HG02798 (cell line): ENCODE results near the gene ABR.

ENCODE experiments used
- ATAC-seq: cut with Tn5 transposase; IDR thresholded peaks from one replicate; pipeline ENCODE4 v1.9.1; 2021; ENCODE audit warnings: mild to moderate bottlenecking; ENCODE audit not compliant: unreplicated experiment, poor library complexity

ABR gene

DNA sequence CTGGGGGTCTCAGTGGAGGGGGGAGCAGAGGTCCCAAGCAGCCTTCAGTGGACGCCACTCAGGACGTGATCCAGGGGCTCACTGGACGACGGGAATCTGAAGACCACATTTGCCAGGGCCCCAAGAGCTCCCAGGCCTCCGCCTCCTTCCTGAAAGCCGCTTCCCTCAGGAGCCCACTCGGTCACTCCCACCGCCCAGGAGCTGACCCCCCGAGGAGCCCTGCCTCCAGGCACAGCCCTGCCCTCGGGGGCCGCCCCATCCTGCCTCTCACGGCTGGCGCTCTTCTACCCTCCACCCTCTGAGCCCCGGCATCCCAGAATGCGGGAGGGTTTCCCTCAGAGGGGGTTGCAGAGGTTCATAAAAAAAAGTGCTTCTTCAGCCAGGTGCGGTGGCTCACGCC, 158.6 kb downstream of the ABR start:
- ATAC-seq: no peak

DNA sequence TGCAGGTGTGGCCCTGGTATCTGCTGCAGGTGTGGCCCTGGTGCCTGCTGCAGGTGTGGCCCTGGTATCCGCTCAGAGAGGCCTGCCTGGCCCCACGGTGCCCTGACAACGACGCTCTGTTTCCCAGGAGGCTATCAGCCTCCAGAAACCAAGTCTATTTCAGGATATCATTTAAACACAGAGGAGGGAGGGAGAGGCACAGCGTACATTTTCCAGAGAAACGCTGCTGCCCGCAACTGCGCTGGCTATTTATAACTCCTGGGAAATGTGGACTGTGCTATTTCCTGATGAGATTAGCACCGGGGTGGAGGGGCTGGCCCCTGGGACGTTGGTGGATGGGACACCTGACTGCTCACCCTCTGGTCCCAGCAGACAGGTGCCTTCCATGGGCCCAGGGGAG, 160.3 kb downstream of the ABR start:
- no peak for ATAC-seq

- ATAC-seq: no peak
Measured at GRCh38 chr17:1018547-1018946, 161.2 kb downstream of the ABR start.

- ATAC-seq: no peak
Measured at GRCh38 chr17:1013729-1014090, 166.1 kb downstream of the ABR start.

DNA sequence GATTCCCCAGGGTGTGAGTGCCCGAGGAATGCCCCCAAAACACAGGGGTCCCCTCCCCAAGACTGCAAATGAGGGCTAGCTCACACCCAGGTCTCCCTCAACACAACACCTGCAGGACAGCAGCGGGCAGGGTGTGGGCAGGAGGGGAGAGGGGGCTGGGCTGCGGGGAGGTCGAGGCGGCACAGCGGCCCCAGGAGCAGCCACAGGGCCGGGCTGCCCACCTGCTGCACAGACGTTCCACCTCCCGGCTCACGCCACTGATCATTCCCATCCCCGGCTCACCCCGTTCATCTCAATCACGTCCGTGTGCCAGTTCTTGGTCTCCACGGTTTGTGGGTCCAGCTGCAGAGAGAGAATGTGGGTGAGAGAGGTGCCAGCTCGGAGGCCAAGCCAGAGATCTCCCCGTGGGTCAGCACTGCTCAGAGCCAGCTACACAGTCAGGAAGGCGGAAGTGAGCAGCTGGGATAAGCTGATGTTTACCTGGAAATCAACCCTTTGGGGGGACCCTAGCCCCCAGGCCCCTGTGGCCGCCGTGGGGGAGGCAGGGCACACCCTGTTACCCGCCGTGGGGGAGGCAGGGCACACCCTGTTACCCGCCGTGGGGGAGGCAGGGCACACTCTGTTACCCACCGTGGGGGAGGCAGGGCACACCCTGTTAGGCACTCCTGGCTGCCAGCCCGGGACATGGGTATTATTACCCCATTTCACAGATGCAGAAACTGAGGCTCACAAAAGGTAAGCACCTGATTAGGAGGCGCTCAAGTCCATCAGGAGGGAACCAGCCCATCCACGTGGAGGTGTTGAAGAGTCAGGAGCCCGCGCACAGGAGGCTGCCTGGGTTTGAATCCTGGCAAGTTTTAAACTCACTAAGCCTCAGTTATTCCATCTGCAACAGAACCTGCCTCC, 166.7 kb downstream of the ABR start:
- ATAC-seq: no peak

GRCh38 chr17:1011760-1012735, 167.7 kb downstream of the ABR start:
- no peak for ATAC-seq

GRCh38 chr17:1011138-1011537, 168.6 kb downstream of the ABR start:
- no peak for ATAC-seq

DNA sequence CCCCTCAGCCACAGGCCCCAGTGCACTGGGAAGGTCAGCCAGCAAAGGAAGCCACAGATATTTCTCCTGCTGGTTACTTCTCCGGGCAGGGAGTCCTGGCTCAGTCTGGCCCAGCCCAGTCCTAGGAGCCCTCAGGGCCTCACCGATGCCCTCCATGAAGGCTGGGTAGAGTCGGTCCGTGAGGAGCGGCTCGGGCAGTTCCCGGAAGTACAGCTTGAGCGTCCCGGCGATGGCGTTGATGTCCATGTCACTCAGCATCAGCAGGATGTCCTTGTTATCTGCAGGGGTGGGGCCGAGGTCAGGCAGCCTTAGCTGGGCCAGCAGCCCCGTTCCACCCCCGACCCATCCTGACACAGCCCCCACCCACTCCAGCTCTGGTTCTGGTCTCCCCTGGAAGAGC, 169.2 kb downstream of the ABR start:
- ATAC-seq: no peak

DNA sequence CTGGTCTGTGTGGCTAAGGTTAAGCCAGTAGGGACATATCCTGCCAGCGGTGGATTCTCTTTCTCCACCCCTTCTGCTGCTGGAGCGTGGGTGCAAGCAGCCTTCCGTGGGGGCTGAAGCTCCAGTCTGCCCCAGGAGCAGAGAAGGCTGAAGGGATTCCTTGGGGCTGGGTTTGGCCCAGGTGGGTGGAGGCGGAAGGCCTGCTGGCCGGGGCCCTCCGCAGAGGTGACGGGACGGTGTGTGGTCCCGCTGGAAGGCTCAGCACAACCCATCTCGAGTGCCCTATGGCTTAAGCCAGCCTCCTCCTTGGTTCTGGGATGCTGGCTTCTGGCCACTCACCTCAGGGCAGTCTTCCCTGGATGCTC, 169.7 kb downstream of the ABR start:
- ATAC-seq: no peak

GRCh38 chr17:1009229-1010085, 170.3 kb downstream of the ABR start:
- ATAC-seq: no peak

DNA sequence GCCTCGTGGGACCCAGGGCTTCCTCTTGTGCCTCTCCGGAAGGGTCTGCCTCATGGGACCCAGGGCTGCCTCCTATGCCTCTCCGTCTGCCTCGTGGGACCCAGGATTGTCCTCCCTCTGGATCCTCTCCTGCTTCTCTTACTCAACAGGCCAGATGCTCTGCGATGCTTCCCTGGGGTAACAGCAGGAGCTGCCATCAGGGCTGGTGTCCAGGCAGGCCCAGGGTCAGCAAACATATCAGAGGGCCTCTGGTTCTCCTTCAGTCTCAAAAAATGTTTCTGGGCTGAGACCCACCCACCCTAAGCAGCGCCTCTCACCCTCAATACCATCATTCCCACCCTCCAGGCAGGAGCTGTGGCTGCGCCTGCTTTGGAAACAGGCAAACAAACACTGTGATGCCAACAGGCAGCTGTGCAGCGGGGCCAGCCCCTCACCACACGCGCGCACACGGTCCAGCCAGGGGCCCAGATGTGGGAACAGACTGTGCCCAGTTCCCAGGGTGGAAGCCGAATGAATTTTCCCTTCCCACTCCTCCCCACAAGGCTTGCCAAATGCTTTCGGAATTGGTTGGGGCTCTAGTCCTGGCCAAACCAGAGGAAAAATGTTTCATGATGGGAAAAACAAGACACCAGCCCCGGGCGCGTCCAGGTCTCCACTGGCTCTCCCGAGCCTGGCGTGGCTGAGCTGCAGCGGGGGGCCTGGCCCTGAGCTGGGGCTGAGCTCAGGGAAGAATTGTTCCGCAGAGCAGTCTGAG, 171.6 kb downstream of the ABR start:
- no peak for ATAC-seq

- ATAC-seq: no peak
Measured at GRCh38 chr17:1007310-1008007, 172.3 kb downstream of the ABR start.

GRCh38 chr17:1006054-1006453, 173.7 kb downstream of the ABR start:
- no peak for ATAC-seq

- ATAC-seq: no peak
Measured at GRCh38 chr17:1005361-1005946, 174.3 kb downstream of the ABR start.

DNA sequence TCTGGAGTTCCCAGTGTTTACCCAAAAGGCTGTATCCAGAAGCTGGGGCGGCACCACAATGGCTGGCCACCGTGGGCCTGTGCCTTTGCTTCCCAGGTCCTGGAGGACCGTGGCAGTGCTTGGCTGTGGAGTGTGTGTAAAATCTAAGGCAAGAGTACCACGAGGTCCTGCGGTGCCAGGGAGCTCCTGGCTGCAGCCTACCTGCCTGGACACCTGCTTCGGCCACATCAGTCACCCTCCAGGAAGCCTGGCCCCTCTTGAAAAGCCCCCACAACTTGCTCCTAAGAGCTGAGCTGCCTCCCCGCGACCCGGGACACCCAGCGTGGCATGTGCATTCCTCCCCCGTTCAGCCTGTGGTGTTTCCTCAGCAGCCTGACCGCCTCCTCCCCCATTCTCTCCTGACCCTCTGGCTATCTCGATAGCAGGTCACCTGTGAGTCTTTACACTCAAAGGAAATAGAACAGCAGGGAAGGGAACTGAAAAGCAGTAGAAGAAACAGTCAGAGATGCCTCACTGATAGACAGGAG, 174.9 kb downstream of the ABR start:
- no peak for ATAC-seq

DNA sequence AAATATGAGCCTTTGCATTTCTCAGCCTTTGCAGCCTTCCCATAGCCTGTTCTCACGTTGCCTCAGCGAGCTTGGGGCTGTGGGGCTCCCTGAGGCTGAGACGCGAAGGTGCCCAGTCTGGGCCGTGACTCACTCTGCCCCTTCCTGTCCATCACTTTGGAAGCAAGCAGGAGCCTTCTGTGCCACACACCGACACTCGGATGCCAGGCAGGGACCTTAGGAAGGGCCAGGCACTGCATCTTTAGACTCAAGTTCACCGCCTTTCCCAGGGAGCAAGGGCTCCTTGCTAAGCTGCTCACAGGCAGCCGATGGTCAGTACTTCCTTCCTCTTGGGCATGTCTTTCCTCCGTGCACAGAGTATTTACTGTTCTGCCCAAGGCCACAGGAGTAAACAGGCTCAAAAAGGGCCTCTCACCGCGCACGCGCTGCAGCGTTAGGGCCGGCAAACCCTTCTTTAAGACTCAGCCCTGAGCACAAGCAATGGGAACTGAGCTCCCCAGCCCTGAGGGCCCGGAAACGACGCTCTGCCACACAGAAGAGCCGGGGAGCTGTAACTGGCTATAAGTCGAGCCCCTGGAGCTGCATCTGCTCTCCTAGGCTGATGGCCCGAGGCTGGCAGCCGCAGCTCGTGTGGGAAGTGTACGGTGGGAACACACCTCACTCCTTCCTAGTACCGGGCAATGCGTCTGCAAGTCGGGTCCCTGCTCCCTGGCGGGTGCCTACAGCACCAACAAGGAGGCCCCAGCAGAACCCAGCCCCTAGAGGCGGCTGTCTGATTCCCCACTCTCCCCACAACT, 175.6 kb downstream of the ABR start:
- no peak for ATAC-seq

DNA sequence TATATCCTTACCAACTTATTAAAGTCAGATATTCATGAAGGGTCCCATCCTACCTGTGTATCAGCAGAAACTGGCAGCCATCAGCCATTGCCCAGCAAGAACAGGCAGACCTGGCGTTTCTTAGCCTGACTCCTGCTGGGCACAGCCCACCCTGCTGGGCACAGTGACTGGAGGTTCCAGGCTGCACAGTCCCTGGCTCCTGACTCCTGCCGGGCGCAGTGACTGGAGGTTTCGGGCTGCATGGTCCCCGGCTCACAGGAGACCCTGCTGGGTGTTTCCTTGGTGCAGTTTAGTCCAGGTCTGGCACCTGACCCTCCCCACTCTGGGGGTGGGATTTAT, 176.2 kb downstream of the ABR start:
- no peak for ATAC-seq
